ENCODE measurements around the gene PTPRT. TPM values are rescaled to one million over a fixed set of nuclear protein-coding genes. Genes with fewer than 3 reads are reported as not detected.

The PTPRT gene
- total RNA-seq, 2 donors from 2014 or later, result not detected

DNA sequence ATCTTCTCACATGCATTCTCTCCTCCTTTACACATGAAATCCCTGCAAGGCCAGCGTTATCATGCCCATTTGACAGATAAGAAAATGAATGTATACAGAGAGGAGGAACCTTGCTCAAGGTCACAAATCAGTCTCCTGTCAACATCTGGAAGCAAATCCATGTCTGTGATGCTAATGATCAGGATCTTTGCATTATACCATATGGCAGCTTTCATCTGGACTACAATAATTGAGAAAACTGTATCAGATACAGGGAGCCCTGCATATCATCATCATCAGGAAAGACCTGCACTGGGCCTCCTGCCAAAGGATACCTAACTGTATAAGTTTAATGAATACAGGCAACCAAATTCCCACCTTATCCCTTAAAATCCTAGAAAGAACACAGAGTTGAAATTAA, 213.7 kb downstream of the PTPRT start:
- Histone ChIP-seq H3K4me1 (ENCODE audit: control insufficient read depth in 1 of 2, low read depth in 2 of 2) (no peaks in the 10 kb centered on the region), H3K27ac (no peak overlapping the region), H3K36me3 (no peaks in the 10 kb centered on the region), H3K4me3 (no peak overlapping the region), H3K27me3 (replicated peaks; ENCODE audit: insufficient read depth) (no peaks in the 10 kb centered on the region), H3K9me3 (no peaks in the 10 kb centered on the region)
- no peak for ATAC-seq (ENCODE audit: insufficient number of reproducible peaks, low FRiP score, low read depth)
- TF ChIP-seq, protein P1, sequence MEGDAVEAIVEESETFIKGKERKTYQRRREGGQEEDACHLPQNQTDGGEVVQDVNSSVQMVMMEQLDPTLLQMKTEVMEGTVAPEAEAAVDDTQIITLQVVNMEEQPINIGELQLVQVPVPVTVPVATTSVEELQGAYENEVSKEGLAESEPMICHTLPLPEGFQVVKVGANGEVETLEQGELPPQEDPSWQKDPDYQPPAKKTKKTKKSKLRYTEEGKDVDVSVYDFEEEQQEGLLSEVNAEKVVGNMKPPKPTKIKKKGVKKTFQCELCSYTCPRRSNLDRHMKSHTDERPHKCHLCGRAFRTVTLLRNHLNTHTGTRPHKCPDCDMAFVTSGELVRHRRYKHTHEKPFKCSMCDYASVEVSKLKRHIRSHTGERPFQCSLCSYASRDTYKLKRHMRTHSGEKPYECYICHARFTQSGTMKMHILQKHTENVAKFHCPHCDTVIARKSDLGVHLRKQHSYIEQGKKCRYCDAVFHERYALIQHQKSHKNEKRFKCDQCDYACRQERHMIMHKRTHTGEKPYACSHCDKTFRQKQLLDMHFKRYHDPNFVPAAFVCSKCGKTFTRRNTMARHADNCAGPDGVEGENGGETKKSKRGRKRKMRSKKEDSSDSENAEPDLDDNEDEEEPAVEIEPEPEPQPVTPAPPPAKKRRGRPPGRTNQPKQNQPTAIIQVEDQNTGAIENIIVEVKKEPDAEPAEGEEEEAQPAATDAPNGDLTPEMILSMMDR (IDR thresholded peaks at IDR 0.05), result no peak
- DNase-seq (ENCODE audit: low spot score), result no peak

GRCh38 chr20:42974347-42974746, 215.4 kb downstream of the PTPRT start:
- no peaks in the 10 kb centered on the region for H3K36me3 ChIP-seq
- H3K4me3 ChIP-seq, result no peak overlapping the region
- DNase-seq (ENCODE audit: low spot score), result no peak
- H3K9me3 ChIP-seq, result no peaks in the 10 kb centered on the region
- H3K27me3 ChIP-seq (replicated peaks; ENCODE audit: insufficient read depth), result no peaks in the 10 kb centered on the region
- no peaks in the 10 kb centered on the region for H3K4me1 ChIP-seq (ENCODE audit: control insufficient read depth in 1 of 2, low read depth in 2 of 2)
- no peak for ATAC-seq (ENCODE audit: insufficient number of reproducible peaks, low FRiP score, low read depth)
- no peak overlapping the region for H3K27ac ChIP-seq
- TF ChIP-seq, protein P1 (IDR thresholded peaks at IDR 0.05), result no peak

DNA sequence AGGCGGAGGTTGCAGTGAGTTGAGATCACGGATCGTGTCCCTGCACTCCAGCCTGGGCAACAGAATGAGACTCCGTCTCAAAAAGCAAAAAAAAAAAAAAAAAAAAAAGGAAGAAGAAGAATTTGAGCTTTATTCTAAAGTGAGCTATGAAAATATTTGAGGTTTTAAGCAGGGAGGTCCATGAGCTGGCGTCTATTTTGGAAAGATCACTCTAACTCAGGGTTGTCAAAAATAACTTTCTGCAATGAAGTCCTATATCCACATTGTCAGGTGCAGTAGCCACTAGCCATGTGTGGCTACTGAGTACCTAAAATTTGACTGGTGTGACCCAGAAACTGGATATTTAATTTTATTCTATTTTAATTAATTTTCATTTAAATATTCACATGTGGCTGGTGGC, 217.1 kb downstream of the PTPRT start:
- TF ChIP-seq, protein P1 (IDR thresholded peaks at IDR 0.05), result no peak
- no peak overlapping the region for H3K4me3 ChIP-seq
- ATAC-seq (ENCODE audit: insufficient number of reproducible peaks, low FRiP score, low read depth), result no peak

GRCh38 chr20:42968746-42969145, 221.0 kb downstream of the PTPRT start:
- no peaks in the 10 kb centered on the region for H3K4me1 ChIP-seq (ENCODE audit: control insufficient read depth in 1 of 2, low read depth in 2 of 2)
- H3K27me3 ChIP-seq (replicated peaks; ENCODE audit: insufficient read depth), result no peaks in the 10 kb centered on the region
- no peak overlapping the region for H3K27ac ChIP-seq
- H3K4me3 ChIP-seq, result no peak overlapping the region
- DNase-seq (ENCODE audit: low spot score) (no peak), ATAC-seq (ENCODE audit: insufficient number of reproducible peaks, low FRiP score, low read depth) (no peak)
- no peaks in the 10 kb centered on the region for H3K36me3 ChIP-seq
- TF ChIP-seq, protein P1 (IDR thresholded peaks at IDR 0.05), result no peak
- H3K9me3 ChIP-seq, result no peaks in the 10 kb centered on the region

More for the DNA sequence above, 217.1 kb downstream of the PTPRT start:
- Histone ChIP-seq H3K27ac (no peak overlapping the region), H3K27me3 (replicated peaks; ENCODE audit: insufficient read depth) (no peaks in the 10 kb centered on the region), H3K4me1 (ENCODE audit: control insufficient read depth in 1 of 2, low read depth in 2 of 2) (no peaks in the 10 kb centered on the region), H3K9me3 (no peaks in the 10 kb centered on the region), H3K36me3 (no peaks in the 10 kb centered on the region)
- no peak for DNase-seq (ENCODE audit: low spot score)

DNA sequence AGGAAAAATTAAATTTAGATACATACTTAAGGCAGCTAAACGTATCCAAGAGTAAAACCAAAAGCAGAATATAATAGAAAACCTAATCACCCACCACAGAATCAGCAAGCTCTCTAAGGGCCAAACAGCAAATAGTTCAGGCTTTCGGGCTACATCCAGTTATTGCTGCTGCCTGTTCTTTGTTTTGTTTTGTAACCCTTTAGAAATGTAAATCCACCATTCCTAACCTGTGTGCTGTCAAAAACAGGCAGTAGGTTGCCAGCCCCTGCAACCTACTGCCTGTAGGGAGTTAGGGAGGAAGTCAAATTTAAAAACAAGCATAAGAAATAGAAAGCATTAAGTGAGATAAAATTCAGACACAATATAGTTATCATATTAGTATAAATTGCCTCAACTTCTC, 225.9 kb downstream of the PTPRT start:
- no peak for ATAC-seq (ENCODE audit: insufficient number of reproducible peaks, low FRiP score, low read depth)

More for the DNA sequence above, 225.9 kb downstream of the PTPRT start:
- H3K27me3 ChIP-seq (replicated peaks; ENCODE audit: insufficient read depth), result no peaks in the 10 kb centered on the region
- no peaks in the 10 kb centered on the region for H3K9me3 ChIP-seq
- TF ChIP-seq, protein P1 (IDR thresholded peaks at IDR 0.05), result no peak
- DNase-seq (ENCODE audit: low spot score), result no peak
- no peaks in the 10 kb centered on the region for H3K36me3 ChIP-seq
- no peaks in the 10 kb centered on the region for H3K4me1 ChIP-seq (ENCODE audit: control insufficient read depth in 1 of 2, low read depth in 2 of 2)
- no peak overlapping the region for H3K4me3 ChIP-seq
- no peak overlapping the region for H3K27ac ChIP-seq
